ENCODE data around the gene ERFL.

Gene ERFL

DNA sequence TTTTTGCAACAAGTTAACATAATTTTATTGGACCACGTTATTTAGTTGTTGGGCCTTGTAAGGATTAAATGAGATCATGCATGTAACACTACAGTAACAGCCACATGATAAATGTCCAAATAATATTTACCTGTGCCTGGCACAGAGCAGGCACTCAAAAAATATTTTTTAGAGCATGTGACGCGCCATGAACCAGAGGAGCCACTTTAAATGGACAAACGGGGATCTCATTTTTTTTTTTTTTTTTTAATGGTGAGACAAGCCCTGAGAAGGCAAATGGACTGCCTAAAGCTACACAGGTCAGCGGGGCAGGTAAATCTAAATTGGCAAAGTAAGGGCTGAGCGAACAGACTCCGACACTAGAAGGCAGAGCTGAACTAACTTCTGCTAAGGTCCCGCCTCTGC, 69.0 kb downstream of the ERFL start:
- DNase-seq (ENCODE audit: low read depth): no peak

Data from GM04503 (cell line).